ENCODE results near the gene KRTAP10-5.
A peak's percentile ranks its signal among the peaks of the same experiment; 100 is the strongest.

Gene KRTAP10-5

GRCh38 chr21:44596068-44596725, 15.8 kb upstream of the KRTAP10-5 start:
- H2BK120ac ChIP-seq (ENCODE audit: low read depth, low read length): no peak overlapping the region
- no peak overlapping the region for H2BK15ac ChIP-seq (replicated peaks; ENCODE audit: low read depth)
- H3K4me1 ChIP-seq (ENCODE audit: control insufficient read depth, low read depth, low read length): peaks cover 4% of the 10 kb centered on the region
- H3K36me3 ChIP-seq (ENCODE audit: control insufficient read depth, insufficient read depth, low read length): no peaks in the 10 kb centered on the region
- H2BK5ac ChIP-seq (ENCODE audit: low read length): no peak overlapping the region
- H3K4me3 ChIP-seq (ENCODE audit: low read length): no peak overlapping the region
- no peaks in the 10 kb centered on the region for H3K79me1 ChIP-seq (ENCODE audit: low read length)
- H4K5ac ChIP-seq (ENCODE audit: low read length): no peak overlapping the region
- H2AK5ac ChIP-seq (ENCODE audit: low read length): peak overlapping the region; percentile 63
- H3K23ac ChIP-seq (ENCODE audit: low read length): no peak overlapping the region
- H3K4ac ChIP-seq (ENCODE audit: low read depth, low read length): no peak overlapping the region
- no peak for DNase-seq
- no peak overlapping the region for H3K27ac ChIP-seq (ENCODE audit: low read depth, low read length)
- H3K18ac ChIP-seq (ENCODE audit: low read length): no peak overlapping the region
- H3K9ac ChIP-seq (ENCODE audit: low read length): no peak overlapping the region
- no peaks in the 10 kb centered on the region for H3K27me3 ChIP-seq (ENCODE audit: insufficient read depth, low read length, poor library complexity)
- H3K56ac ChIP-seq (ENCODE audit: low read length): peak overlapping the region; percentile 10
- no CpG with 5 or more reads among the region's 9 CpGs for WGBS (ENCODE audit: extremely low coverage, insufficient coverage, low lambda C conversion rate)
- H3K79me2 ChIP-seq (ENCODE audit: control insufficient read depth, insufficient read depth, low read length): no peaks in the 10 kb centered on the region
- H3K4me2 ChIP-seq (ENCODE audit: low read length): no peak overlapping the region
- H4K8ac ChIP-seq (ENCODE audit: low read depth, low read length): no peak overlapping the region

- no peak for DNase-seq
- no peak overlapping the region for H2BK15ac ChIP-seq (replicated peaks; ENCODE audit: low read depth)
- no peak overlapping the region for H3K4ac ChIP-seq (ENCODE audit: low read depth, low read length)
- H3K27me3 ChIP-seq (ENCODE audit: insufficient read depth, low read length, poor library complexity): no peaks in the 10 kb centered on the region
- H2BK5ac ChIP-seq (ENCODE audit: low read length): no peak overlapping the region
- no peaks in the 10 kb centered on the region for H3K79me2 ChIP-seq (ENCODE audit: control insufficient read depth, insufficient read depth, low read length)
- H3K23ac ChIP-seq (ENCODE audit: low read length): no peak overlapping the region
- no peak overlapping the region for H3K4me3 ChIP-seq (ENCODE audit: low read length)
- H2AK5ac ChIP-seq (ENCODE audit: low read length): no peak overlapping the region
- H3K36me3 ChIP-seq (ENCODE audit: control insufficient read depth, insufficient read depth, low read length): no peaks in the 10 kb centered on the region
- no peak overlapping the region for H3K9ac ChIP-seq (ENCODE audit: low read length)
- H3K27ac ChIP-seq (ENCODE audit: low read depth, low read length): no peak overlapping the region
- no peak overlapping the region for H3K56ac ChIP-seq (ENCODE audit: low read length)
- H3K18ac ChIP-seq (ENCODE audit: low read length): no peak overlapping the region
- no peak overlapping the region for H2BK120ac ChIP-seq (ENCODE audit: low read depth, low read length)
- H3K4me2 ChIP-seq (ENCODE audit: low read length): no peak overlapping the region
- H4K5ac ChIP-seq (ENCODE audit: low read length): no peak overlapping the region
- WGBS (ENCODE audit: extremely low coverage, insufficient coverage, low lambda C conversion rate): no CpG with 5 or more reads among the region's 6 CpGs
- no peaks in the 10 kb centered on the region for H3K79me1 ChIP-seq (ENCODE audit: low read length)
- H3K4me1 ChIP-seq (ENCODE audit: control insufficient read depth, low read depth, low read length): peaks cover 4% of the 10 kb centered on the region
- no peak overlapping the region for H4K8ac ChIP-seq (ENCODE audit: low read depth, low read length)
Measured at GRCh38 chr21:44595524-44595923, 15.1 kb upstream of the KRTAP10-5 start.

GRCh38 chr21:44594406-44594916, 14.1 kb upstream of the KRTAP10-5 start:
- H2BK15ac ChIP-seq (replicated peaks; ENCODE audit: low read depth): no peak overlapping the region
- no peaks in the 10 kb centered on the region for H3K79me2 ChIP-seq (ENCODE audit: control insufficient read depth, insufficient read depth, low read length)
- H4K8ac ChIP-seq (ENCODE audit: low read depth, low read length): no peak overlapping the region
- H3K79me1 ChIP-seq (ENCODE audit: low read length): no peaks in the 10 kb centered on the region
- no peak overlapping the region for H3K23ac ChIP-seq (ENCODE audit: low read length)
- H3K36me3 ChIP-seq (ENCODE audit: control insufficient read depth, insufficient read depth, low read length): no peaks in the 10 kb centered on the region
- H3K27me3 ChIP-seq (ENCODE audit: insufficient read depth, low read length, poor library complexity): no peaks in the 10 kb centered on the region
- no peak overlapping the region for H3K27ac ChIP-seq (ENCODE audit: low read depth, low read length)
- H3K56ac ChIP-seq (ENCODE audit: low read length): no peak overlapping the region
- H3K18ac ChIP-seq (ENCODE audit: low read length): no peak overlapping the region
- no peak overlapping the region for H2BK120ac ChIP-seq (ENCODE audit: low read depth, low read length)
- no peak overlapping the region for H3K4me2 ChIP-seq (ENCODE audit: low read length)
- H2AK5ac ChIP-seq (ENCODE audit: low read length): no peak overlapping the region
- H4K5ac ChIP-seq (ENCODE audit: low read length): no peak overlapping the region
- H3K4me1 ChIP-seq (ENCODE audit: control insufficient read depth, low read depth, low read length): peaks cover 4% of the 10 kb centered on the region
- H3K9ac ChIP-seq (ENCODE audit: low read length): no peak overlapping the region
- DNase-seq: no peak
- no peak overlapping the region for H2BK5ac ChIP-seq (ENCODE audit: low read length)
- WGBS (ENCODE audit: extremely low coverage, insufficient coverage, low lambda C conversion rate): no CpG with 5 or more reads among the region's 12 CpGs
- no peak overlapping the region for H3K4me3 ChIP-seq (ENCODE audit: low read length)
- H3K4ac ChIP-seq (ENCODE audit: low read depth, low read length): no peak overlapping the region

GRCh38 chr21:44593598-44594405, 13.4 kb upstream of the KRTAP10-5 start:
- Histone ChIP-seq H3K36me3 (ENCODE audit: control insufficient read depth, insufficient read depth, low read length) (no peaks in the 10 kb centered on the region), H2BK15ac (replicated peaks; ENCODE audit: low read depth) (no peak overlapping the region), H3K27ac (ENCODE audit: low read depth, low read length) (no peak overlapping the region), H3K23ac (ENCODE audit: low read length) (no peak overlapping the region), H3K4me3 (ENCODE audit: low read length) (no peak overlapping the region), H3K9ac (ENCODE audit: low read length) (no peak overlapping the region), H2AK5ac (ENCODE audit: low read length) (no peak overlapping the region), H2BK120ac (ENCODE audit: low read depth, low read length) (no peak overlapping the region), H4K8ac (ENCODE audit: low read depth, low read length) (no peak overlapping the region), H4K5ac (ENCODE audit: low read length) (no peak overlapping the region), H3K27me3 (ENCODE audit: insufficient read depth, low read length, poor library complexity) (no peaks in the 10 kb centered on the region), H3K4ac (ENCODE audit: low read depth, low read length) (no peak overlapping the region), H3K56ac (ENCODE audit: low read length) (peak overlapping the region; percentile 49), H3K79me2 (ENCODE audit: control insufficient read depth, insufficient read depth, low read length) (no peaks in the 10 kb centered on the region), H3K79me1 (ENCODE audit: low read length) (no peaks in the 10 kb centered on the region), H2BK5ac (ENCODE audit: low read length) (no peak overlapping the region), H3K4me2 (ENCODE audit: low read length) (no peak overlapping the region), H3K4me1 (ENCODE audit: control insufficient read depth, low read depth, low read length) (peaks cover 4% of the 10 kb centered on the region), H3K18ac (ENCODE audit: low read length) (peak overlapping the region; percentile 31)
- DNase-seq: peak; percentile 22
- no CpG with 5 or more reads among the region's 20 CpGs for WGBS (ENCODE audit: extremely low coverage, insufficient coverage, low lambda C conversion rate)

GRCh38 chr21:44592446-44593311, 12.3 kb upstream of the KRTAP10-5 start, which contains the start of gene KRTAP10-6:
Gene KRTAP10-6 (minus strand): TSS chr21:44592505. CDS start chr21:44592484, 21 bp downstream.
- no peak for DNase-seq
- no peak within 1 kb of the TSS for H2BK5ac ChIP-seq (ENCODE audit: low read length)

More at GRCh38 chr21:44592446-44593311, 12.3 kb upstream of the KRTAP10-5 start, which contains the start of gene KRTAP10-6:
- no peaks in the 10 kb centered on the region for H3K79me2 ChIP-seq (ENCODE audit: control insufficient read depth, insufficient read depth, low read length)
- no peak within 1 kb of the TSS for H2AK5ac ChIP-seq (ENCODE audit: low read length)
- no peak within 1 kb of the TSS for H3K9ac ChIP-seq (ENCODE audit: low read length)
- WGBS (ENCODE audit: extremely low coverage, insufficient coverage, low lambda C conversion rate): no CpG with 5 or more reads among the region's 33 CpGs
- H2BK120ac ChIP-seq (ENCODE audit: low read depth, low read length): no peak within 1 kb of the TSS
- H3K36me3 ChIP-seq (ENCODE audit: control insufficient read depth, insufficient read depth, low read length): no peaks in the 10 kb centered on the region
- no peak within 1 kb of the TSS for H4K8ac ChIP-seq (ENCODE audit: low read depth, low read length)
- peaks cover 4% of the 10 kb centered on the region for H3K4me1 ChIP-seq (ENCODE audit: control insufficient read depth, low read depth, low read length)
- H3K4me2 ChIP-seq (ENCODE audit: low read length): no peak within 1 kb of the TSS
- H3K18ac ChIP-seq (ENCODE audit: low read length): no peak within 1 kb of the TSS
- no peak within 1 kb of the TSS for H3K23ac ChIP-seq (ENCODE audit: low read length)
- no peak within 1 kb of the TSS for H4K5ac ChIP-seq (ENCODE audit: low read length)
- no peak within 1 kb of the TSS for H2BK15ac ChIP-seq (replicated peaks; ENCODE audit: low read depth)
- no peak within 1 kb of the TSS for H3K4me3 ChIP-seq (ENCODE audit: low read length)
- H3K79me1 ChIP-seq (ENCODE audit: low read length): no peaks in the 10 kb centered on the region
- H3K56ac ChIP-seq (ENCODE audit: low read length): peak within 1 kb of the TSS; percentile 73
- H3K27me3 ChIP-seq (ENCODE audit: insufficient read depth, low read length, poor library complexity): no peaks in the 10 kb centered on the region
- no peak within 1 kb of the TSS for H3K27ac ChIP-seq (ENCODE audit: low read depth, low read length)
- no peak within 1 kb of the TSS for H3K4ac ChIP-seq (ENCODE audit: low read depth, low read length)
